Measurements from ENCODE around the gene ZC3H18. TPM values are rescaled to one million over a fixed set of nuclear protein-coding genes. Genes with fewer than 3 reads are reported as not detected.

The ZC3H18 gene
- total and polyA plus RNA-seq, 2 experiments from 2014 or later: 30.0 to 40.7 TPM

DNA sequence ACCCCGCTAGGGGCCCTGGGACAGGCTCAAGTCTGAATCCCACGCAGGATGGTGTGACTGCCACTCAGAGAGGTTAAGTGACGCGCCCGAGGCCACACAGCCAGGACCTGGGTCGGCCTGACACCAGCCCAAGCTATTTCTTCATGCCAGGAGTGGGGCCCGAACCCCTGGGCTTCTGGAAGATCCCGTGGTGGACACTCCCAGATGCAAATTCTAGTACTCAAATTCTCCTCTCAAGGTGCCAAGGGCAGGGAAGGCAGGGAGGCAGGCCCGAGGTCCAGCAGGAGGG is 73.4 kb downstream of the ZC3H18 start (continued):
- TF ChIP-seq, protein P1, sequence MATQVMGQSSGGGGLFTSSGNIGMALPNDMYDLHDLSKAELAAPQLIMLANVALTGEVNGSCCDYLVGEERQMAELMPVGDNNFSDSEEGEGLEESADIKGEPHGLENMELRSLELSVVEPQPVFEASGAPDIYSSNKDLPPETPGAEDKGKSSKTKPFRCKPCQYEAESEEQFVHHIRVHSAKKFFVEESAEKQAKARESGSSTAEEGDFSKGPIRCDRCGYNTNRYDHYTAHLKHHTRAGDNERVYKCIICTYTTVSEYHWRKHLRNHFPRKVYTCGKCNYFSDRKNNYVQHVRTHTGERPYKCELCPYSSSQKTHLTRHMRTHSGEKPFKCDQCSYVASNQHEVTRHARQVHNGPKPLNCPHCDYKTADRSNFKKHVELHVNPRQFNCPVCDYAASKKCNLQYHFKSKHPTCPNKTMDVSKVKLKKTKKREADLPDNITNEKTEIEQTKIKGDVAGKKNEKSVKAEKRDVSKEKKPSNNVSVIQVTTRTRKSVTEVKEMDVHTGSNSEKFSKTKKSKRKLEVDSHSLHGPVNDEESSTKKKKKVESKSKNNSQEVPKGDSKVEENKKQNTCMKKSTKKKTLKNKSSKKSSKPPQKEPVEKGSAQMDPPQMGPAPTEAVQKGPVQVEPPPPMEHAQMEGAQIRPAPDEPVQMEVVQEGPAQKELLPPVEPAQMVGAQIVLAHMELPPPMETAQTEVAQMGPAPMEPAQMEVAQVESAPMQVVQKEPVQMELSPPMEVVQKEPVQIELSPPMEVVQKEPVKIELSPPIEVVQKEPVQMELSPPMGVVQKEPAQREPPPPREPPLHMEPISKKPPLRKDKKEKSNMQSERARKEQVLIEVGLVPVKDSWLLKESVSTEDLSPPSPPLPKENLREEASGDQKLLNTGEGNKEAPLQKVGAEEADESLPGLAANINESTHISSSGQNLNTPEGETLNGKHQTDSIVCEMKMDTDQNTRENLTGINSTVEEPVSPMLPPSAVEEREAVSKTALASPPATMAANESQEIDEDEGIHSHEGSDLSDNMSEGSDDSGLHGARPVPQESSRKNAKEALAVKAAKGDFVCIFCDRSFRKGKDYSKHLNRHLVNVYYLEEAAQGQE (IDR thresholded peaks at IDR 0.05; ENCODE audit: unreplicated experiment): no peak
- TF ChIP-seq ZNF331 (CRISPR knock-in tag; IDR thresholded peaks at IDR 0.05; ENCODE audit: low read depth) (no peak), JUNB (IDR thresholded peaks at IDR 0.05; ENCODE audit: unreplicated experiment) (no peak), EZH2 (IDR thresholded peaks at IDR 0.05; ENCODE audit: low read depth, unreplicated experiment) (no peak)
- TF ChIP-seq, protein P2, sequence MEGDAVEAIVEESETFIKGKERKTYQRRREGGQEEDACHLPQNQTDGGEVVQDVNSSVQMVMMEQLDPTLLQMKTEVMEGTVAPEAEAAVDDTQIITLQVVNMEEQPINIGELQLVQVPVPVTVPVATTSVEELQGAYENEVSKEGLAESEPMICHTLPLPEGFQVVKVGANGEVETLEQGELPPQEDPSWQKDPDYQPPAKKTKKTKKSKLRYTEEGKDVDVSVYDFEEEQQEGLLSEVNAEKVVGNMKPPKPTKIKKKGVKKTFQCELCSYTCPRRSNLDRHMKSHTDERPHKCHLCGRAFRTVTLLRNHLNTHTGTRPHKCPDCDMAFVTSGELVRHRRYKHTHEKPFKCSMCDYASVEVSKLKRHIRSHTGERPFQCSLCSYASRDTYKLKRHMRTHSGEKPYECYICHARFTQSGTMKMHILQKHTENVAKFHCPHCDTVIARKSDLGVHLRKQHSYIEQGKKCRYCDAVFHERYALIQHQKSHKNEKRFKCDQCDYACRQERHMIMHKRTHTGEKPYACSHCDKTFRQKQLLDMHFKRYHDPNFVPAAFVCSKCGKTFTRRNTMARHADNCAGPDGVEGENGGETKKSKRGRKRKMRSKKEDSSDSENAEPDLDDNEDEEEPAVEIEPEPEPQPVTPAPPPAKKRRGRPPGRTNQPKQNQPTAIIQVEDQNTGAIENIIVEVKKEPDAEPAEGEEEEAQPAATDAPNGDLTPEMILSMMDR (conservative IDR thresholded peaks at IDR 0.05; ENCODE audit: low read depth in 2 of 2): no peak

DNA sequence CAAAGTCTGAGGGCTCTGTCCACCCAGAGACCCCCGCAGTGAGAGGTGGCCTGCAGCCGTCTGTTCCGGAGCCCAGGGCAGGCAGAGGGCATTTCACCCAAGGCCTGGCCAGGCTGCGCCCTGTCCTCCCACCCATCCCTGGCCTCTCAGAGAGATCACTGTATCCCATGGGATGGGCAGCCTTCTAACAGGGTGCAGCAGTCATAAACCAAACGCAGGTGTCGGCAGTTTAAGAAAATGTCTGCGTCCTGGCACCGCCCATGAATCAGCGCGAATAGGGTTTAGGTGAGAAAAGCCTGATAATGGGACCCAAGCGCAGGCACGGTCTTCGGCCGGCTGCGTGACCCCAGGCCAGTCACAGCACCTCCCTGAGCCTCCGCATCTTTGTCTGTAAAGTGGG is 75.3 kb downstream of the ZC3H18 start:
- peaks cover 7% of the 10 kb centered on the region; the same call in 1 of the 2 replicates for H4K20me1 ChIP-seq (replicated peaks; ENCODE audit: insufficient read depth)
- H3K4me1 Mint-ChIP-seq: peaks cover 13% of the 10 kb centered on the region
- no peak overlapping the region for H3K4me2 ChIP-seq
- no peak overlapping the region for H2AFZ ChIP-seq
- peaks cover 21% of the 10 kb centered on the region for H3K27me3 Mint-ChIP-seq (ENCODE audit: insufficient read depth, low read depth, poor library complexity)
- no peak overlapping the region; the same call in 2 of the 3 replicates for H3K4me3 Mint-ChIP-seq
- peaks cover 7% of the 10 kb centered on the region; the same call in 1 of the 2 replicates for H3K4me1 ChIP-seq (ENCODE audit: insufficient read depth)
- H3K79me2 ChIP-seq (replicated peaks; ENCODE audit: insufficient read depth): peaks cover 14% of the 10 kb centered on the region; the same call in 1 of the 2 replicates
- H3K9me3 Mint-ChIP-seq: peaks cover 3% of the 10 kb centered on the region; the same call in 1 of the 3 replicates
- 0 out of 2 replicates have a peak, but pooled peaks cover 3% of the 10 kb centered on the region for H3F3A ChIP-seq (replicated peaks; ENCODE audit: low read depth)
- H3K4me3 ChIP-seq: no peak overlapping the region
- DNase-seq (ENCODE audit: low spot score) (no peak), ATAC-seq (no peak)
- H3K36me3 ChIP-seq (ENCODE audit: insufficient read depth): no peaks in the 10 kb centered on the region
- no peaks in the 10 kb centered on the region for H3K27me3 ChIP-seq (ENCODE audit: insufficient read depth)
- no peak overlapping the region for H3K27ac ChIP-seq (ENCODE audit: low read depth)
- peaks cover 21% of the 10 kb centered on the region; the same call in 2 of the 3 replicates for H3K36me3 Mint-ChIP-seq (ENCODE audit: low read depth)
- no peak overlapping the region for H3K27ac Mint-ChIP-seq
- H3K9me2 ChIP-seq (ENCODE audit: insufficient read depth): no peaks in the 10 kb centered on the region
- TF ChIP-seq, protein P3, sequence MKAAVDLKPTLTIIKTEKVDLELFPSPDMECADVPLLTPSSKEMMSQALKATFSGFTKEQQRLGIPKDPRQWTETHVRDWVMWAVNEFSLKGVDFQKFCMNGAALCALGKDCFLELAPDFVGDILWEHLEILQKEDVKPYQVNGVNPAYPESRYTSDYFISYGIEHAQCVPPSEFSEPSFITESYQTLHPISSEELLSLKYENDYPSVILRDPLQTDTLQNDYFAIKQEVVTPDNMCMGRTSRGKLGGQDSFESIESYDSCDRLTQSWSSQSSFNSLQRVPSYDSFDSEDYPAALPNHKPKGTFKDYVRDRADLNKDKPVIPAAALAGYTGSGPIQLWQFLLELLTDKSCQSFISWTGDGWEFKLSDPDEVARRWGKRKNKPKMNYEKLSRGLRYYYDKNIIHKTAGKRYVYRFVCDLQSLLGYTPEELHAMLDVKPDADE (IDR thresholded peaks at IDR 0.05): no peak
- TF ChIP-seq JUNB (IDR thresholded peaks at IDR 0.05; ENCODE audit: unreplicated experiment) (no peak), EZH2 (IDR thresholded peaks at IDR 0.05; ENCODE audit: low read depth, unreplicated experiment) (no peak), EZH2phosphoT487 (IDR thresholded peaks at IDR 0.05; ENCODE audit: unreplicated experiment) (no peak), POLR2AphosphoS5 (IDR thresholded peaks at IDR 0.05; ENCODE audit: low read depth) (no peak), NANOG (IDR thresholded peaks at IDR 0.05; ENCODE audit: borderline replicate concordance) (no peak)
- TF ChIP-seq, protein P2 (conservative IDR thresholded peaks at IDR 0.05; ENCODE audit: low read depth in 2 of 2): no peak
- TF ChIP-seq, protein P4, sequence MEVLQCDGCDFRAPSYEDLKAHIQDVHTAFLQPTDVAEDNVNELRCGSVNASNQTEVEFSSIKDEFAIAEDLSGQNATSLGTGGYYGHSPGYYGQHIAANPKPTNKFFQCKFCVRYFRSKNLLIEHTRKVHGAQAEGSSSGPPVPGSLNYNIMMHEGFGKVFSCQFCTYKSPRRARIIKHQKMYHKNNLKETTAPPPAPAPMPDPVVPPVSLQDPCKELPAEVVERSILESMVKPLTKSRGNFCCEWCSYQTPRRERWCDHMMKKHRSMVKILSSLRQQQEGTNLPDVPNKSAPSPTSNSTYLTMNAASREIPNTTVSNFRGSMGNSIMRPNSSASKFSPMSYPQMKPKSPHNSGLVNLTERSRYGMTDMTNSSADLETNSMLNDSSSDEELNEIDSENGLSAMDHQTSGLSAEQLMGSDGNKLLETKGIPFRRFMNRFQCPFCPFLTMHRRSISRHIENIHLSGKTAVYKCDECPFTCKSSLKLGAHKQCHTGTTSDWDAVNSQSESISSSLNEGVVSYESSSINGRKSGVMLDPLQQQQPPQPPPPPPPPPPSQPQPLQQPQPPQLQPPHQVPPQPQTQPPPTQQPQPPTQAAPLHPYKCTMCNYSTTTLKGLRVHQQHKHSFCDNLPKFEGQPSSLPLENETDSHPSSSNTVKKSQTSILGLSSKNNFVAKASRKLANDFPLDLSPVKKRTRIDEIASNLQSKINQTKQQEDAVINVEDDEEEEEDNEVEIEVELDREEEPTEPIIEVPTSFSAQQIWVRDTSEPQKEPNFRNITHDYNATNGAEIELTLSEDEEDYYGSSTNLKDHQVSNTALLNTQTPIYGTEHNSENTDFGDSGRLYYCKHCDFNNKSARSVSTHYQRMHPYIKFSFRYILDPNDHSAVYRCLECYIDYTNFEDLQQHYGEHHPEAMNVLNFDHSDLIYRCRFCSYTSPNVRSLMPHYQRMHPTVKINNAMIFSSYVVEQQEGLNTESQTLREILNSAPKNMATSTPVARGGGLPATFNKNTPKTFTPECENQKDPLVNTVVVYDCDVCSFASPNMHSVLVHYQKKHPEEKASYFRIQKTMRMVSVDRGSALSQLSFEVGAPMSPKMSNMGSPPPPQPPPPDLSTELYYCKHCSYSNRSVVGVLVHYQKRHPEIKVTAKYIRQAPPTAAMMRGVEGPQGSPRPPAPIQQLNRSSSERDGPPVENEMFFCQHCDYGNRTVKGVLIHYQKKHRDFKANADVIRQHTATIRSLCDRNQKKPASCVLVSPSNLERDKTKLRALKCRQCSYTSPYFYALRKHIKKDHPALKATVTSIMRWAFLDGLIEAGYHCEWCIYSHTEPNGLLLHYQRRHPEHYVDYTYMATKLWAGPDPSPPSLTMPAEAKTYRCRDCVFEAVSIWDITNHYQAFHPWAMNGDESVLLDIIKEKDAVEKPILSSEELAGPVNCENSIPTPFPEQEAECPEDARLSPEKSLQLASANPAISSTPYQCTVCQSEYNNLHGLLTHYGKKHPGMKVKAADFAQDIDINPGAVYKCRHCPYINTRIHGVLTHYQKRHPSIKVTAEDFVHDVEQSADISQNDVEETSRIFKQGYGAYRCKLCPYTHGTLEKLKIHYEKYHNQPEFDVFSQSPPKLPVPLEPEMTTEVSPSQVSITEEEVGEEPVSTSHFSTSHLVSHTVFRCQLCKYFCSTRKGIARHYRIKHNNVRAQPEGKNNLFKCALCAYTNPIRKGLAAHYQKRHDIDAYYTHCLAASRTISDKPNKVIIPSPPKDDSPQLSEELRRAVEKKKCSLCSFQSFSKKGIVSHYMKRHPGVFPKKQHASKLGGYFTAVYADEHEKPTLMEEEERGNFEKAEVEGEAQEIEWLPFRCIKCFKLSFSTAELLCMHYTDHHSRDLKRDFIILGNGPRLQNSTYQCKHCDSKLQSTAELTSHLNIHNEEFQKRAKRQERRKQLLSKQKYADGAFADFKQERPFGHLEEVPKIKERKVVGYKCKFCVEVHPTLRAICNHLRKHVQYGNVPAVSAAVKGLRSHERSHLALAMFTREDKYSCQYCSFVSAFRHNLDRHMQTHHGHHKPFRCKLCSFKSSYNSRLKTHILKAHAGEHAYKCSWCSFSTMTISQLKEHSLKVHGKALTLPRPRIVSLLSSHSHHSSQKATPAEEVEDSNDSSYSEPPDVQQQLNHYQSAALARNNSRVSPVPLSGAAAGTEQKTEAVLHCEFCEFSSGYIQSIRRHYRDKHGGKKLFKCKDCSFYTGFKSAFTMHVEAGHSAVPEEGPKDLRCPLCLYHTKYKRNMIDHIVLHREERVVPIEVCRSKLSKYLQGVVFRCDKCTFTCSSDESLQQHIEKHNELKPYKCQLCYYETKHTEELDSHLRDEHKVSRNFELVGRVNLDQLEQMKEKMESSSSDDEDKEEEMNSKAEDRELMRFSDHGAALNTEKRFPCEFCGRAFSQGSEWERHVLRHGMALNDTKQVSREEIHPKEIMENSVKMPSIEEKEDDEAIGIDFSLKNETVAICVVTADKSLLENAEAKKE (CRISPR knock-in tag; IDR thresholded peaks at IDR 0.05): no peak
